Chondrocyte (in vitro differentiated cells): ENCODE results near the gene DNAJC27. TPM values are rescaled to one million over a fixed set of nuclear protein-coding genes. Genes with fewer than 3 reads are reported as not detected.

Source experiments
- DNase-seq: peaks from one replicate; pipeline ENCODE4 v3.0.0; 2021; ENCODE audit warnings: mixed read lengths, low spot score
- H3K27ac Mint-ChIP-seq: one replicate; pipeline ENCODE4 v1.8.0; 2021; ENCODE audit warnings: mild to moderate bottlenecking, moderate library complexity, mixed read lengths; ENCODE audit not compliant: unreplicated experiment
- H3K27me3 Mint-ChIP-seq: 2 replicates; pipeline ENCODE4 v1.8.0; 2021; ENCODE audit warnings: low read depth, mixed read lengths
- H3K36me3 Mint-ChIP-seq: 2 replicates; pipeline ENCODE4 v1.8.0; 2021; ENCODE audit warnings: low read depth, mixed read lengths
- H3K4me1 Mint-ChIP-seq: 2 replicates; pipeline ENCODE4 v1.8.0; 2021; ENCODE audit warnings: low read depth, mild to moderate bottlenecking, mixed read lengths
- H3K4me3 Mint-ChIP-seq: one replicate; pipeline ENCODE4 v1.8.0; 2021; ENCODE audit warnings: mild to moderate bottlenecking, moderate library complexity, mixed read lengths; ENCODE audit not compliant: unreplicated experiment
- H3K9me3 Mint-ChIP-seq: 2 replicates; pipeline ENCODE4 v1.8.0; 2021; ENCODE audit warnings: low read depth, mixed read lengths
- total RNA-seq: library from RNA; stranded (reverse); gene quantifications from 3 replicates; pipeline ENCODE4 v1.2.1, GENCODE V29; 2021
- TF ChIP-seq, protein P1 (sequence below): fragments of 200-600 bp; sonication (generic); IDR thresholded peaks from 2 replicates; pipeline ENCODE4 v1.5.0; 2021; ENCODE audit warnings: antibody characterized with exemption, mild to moderate bottlenecking, moderate library complexity

The DNAJC27 gene
- total RNA-seq, 1 donor from 2014 or later: 3.8 TPM

- Mint-ChIP-seq H3K27me3 (no peaks in the 10 kb centered on the region), H3K27ac (no peak overlapping the region), H3K36me3 (peaks cover 4% of the 10 kb centered on the region), H3K4me3 (no peak overlapping the region), H3K4me1 (peaks cover 48% of the 10 kb centered on the region), H3K9me3 (no peaks in the 10 kb centered on the region)
- DNase-seq: no peak
- TF ChIP-seq, protein P1, sequence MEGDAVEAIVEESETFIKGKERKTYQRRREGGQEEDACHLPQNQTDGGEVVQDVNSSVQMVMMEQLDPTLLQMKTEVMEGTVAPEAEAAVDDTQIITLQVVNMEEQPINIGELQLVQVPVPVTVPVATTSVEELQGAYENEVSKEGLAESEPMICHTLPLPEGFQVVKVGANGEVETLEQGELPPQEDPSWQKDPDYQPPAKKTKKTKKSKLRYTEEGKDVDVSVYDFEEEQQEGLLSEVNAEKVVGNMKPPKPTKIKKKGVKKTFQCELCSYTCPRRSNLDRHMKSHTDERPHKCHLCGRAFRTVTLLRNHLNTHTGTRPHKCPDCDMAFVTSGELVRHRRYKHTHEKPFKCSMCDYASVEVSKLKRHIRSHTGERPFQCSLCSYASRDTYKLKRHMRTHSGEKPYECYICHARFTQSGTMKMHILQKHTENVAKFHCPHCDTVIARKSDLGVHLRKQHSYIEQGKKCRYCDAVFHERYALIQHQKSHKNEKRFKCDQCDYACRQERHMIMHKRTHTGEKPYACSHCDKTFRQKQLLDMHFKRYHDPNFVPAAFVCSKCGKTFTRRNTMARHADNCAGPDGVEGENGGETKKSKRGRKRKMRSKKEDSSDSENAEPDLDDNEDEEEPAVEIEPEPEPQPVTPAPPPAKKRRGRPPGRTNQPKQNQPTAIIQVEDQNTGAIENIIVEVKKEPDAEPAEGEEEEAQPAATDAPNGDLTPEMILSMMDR: no peak
Measured at GRCh38 chr2:24917086-24917485, 54.7 kb downstream of the DNAJC27 start.

DNA sequence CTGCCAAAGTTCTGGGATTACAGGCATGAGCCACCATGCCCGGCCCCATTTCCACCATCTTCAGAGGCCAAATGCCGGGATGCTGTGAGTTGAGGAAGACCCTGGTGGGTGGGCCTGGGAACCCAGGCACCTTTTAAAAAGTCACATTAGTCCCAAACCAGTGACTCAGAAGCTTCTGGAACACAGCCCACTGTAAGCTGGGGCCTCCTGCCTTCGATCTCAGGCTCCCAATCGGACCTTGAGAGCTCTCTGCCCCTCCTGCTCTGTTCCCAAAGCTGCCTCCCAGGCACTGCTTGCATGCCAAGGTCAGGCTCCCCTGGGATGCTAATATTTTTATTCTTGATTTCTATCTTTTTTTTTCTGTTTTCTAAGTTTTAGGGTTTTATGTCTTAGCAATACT is 56.0 kb downstream of the DNAJC27 start:
- peaks cover 7% of the 10 kb centered on the region for H3K36me3 Mint-ChIP-seq
- DNase-seq: no peak
- peaks cover 48% of the 10 kb centered on the region for H3K4me1 Mint-ChIP-seq
- no peaks in the 10 kb centered on the region for H3K27me3 Mint-ChIP-seq
- TF ChIP-seq, protein P1: no peak
- peak overlapping the region; percentile 57 for H3K27ac Mint-ChIP-seq
- H3K9me3 Mint-ChIP-seq: no peaks in the 10 kb centered on the region
- peak overlapping the region; percentile 25 for H3K4me3 Mint-ChIP-seq

- Mint-ChIP-seq H3K4me1 (peaks cover 46% of the 10 kb centered on the region), H3K36me3 (peaks cover 7% of the 10 kb centered on the region), H3K27me3 (no peaks in the 10 kb centered on the region), H3K9me3 (peaks cover 1% of the 10 kb centered on the region), H3K4me3 (peak overlapping the region; percentile 22), H3K27ac (peak overlapping the region; percentile 54)
- TF ChIP-seq, protein P1: no peak
- DNase-seq: no peak
Measured at GRCh38 chr2:24915175-24915574, 56.6 kb downstream of the DNAJC27 start.

DNA sequence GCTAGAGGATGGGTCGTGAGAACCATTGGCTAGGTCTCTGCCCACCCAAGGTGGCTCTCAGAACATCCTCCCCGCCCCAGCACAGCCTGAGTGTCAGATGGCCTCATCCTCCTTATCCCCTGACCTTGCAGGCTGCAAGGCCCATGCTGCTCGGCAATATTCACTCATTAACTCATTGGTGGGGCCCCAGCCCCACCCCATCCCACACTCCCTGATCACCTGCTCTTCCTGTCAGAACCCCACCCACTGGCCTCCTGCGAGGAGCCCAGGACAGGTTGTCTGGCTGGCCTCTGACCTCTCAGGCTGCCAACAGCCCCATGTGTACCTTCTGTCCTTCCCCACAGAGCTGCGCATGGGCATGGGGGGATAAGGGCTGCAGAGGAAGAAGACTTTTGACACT is 57.0 kb downstream of the DNAJC27 start:
- Mint-ChIP-seq H3K4me3 (peak overlapping the region; percentile 22), H3K9me3 (peaks cover 6% of the 10 kb centered on the region), H3K36me3 (peaks cover 11% of the 10 kb centered on the region), H3K4me1 (peaks cover 46% of the 10 kb centered on the region), H3K27me3 (no peaks in the 10 kb centered on the region), H3K27ac (peak overlapping the region; percentile 54)
- TF ChIP-seq, protein P1: no peak
- no peak for DNase-seq

GRCh38 chr2:24913911-24914310 is 57.8 kb downstream of the DNAJC27 start:
- TF ChIP-seq, protein P1: no peak
- Mint-ChIP-seq H3K4me1 (peaks cover 41% of the 10 kb centered on the region), H3K4me3 (no peak overlapping the region), H3K36me3 (peaks cover 14% of the 10 kb centered on the region), H3K27me3 (no peaks in the 10 kb centered on the region), H3K27ac (no peak overlapping the region), H3K9me3 (peaks cover 8% of the 10 kb centered on the region)
- DNase-seq: peak; percentile 38
